ENCODE data around the gene MAP3K20.
"Not testable (repeated sequence)": the region's sequence is repeated elsewhere in the genome, so short reads cannot be mapped to it uniquely, and the experiment has no call there.

Gene MAP3K20

DNA sequence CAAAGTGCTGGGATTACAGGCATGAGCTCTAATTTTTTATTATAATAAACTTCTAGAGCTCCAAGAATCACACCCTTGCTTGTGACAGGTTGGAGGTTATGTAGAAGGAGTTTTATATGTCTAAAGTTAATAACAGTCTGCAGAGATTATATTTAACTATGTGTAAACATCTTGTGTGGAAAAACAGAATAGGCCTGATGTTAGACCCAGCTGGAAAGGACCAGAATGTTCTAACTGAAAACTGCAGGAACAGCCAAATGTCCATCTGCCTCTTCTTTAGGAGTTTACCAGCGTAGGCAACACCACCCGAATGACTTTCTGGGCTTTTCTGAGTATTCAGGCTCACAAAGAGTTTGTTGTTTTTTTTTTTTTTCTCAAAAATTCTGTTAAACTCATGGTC, 211.9 kb downstream of the MAP3K20 start:
- DNase-seq: no peak

DNA sequence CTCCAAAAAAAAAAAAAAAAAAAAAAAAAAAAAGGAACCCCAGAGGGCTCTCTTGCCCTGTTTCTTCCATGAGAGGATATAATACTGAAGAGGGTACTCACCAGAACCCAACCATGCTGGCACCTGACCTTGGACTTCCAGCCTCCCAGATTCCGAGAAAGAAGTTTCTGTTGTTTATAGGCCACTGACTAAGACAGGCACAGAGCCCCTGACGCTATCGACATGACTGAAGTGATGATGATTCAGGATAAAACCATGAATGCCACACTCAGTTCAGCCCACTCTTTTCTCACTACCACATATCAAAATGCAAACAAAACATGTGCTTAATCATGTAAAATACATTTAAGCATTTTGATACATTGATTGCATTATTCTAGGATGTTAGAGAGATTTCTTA, 212.9 kb downstream of the MAP3K20 start:
- no peak for DNase-seq

DNA sequence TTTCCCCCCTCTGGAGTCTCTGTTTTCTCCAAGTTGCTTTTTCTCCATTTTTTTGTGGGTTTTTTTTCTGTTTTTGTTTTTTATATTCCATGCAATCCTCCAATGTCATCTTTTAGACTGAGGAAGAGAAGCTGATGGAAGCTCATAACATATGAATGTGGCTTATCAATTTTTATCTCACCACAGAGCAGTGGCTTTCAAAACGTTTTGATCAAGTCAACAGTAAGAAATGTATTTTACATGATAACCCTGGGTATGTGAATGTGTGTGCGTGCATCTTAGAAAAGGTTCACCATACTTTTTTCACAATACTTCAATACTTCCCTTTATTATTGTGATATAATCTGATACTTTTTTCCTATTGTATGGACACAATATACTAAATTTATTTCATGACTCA, 214.4 kb downstream of the MAP3K20 start:
- DNase-seq: no peak

DNA sequence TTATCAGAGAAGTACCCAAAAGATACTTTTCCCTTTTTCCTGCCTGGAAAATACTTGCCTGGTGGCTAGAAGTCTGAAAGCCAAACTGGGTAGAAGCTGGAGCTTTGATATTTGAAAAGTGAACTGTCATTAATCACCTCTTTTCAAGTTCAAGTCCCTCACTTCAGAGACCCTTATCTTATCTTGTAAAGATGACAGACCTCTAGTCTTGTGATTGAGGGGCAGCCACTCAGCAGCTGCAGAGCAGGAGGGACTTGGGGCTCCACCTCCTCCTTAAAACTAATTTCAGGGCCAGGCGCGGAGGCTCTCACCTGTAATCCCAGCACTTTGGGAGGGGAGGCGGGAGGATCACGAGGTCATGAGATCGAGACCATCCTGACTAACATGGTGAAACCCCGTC, 214.9 kb downstream of the MAP3K20 start:
- no peak for DNase-seq

DNA sequence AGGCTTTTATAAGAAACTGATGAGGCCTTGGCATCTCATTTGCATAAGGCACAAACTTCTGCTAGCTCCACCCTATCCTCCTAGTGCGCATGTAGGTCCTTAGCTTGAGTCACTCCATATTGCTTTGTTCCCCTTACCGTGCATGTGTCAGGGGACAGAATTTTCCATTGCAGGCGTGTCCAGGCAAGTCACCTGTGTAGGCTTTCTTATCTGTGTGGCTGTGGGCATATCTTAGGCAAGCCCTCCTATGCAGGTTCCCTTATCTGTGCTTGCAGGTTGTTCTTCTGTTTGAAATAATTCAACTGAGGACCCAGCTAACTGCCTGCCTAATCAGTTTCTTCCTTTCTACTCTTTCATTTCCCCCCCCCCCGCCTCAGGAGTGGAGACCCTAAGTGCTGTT, 215.8 kb downstream of the MAP3K20 start:
- no peak for DNase-seq

DNA sequence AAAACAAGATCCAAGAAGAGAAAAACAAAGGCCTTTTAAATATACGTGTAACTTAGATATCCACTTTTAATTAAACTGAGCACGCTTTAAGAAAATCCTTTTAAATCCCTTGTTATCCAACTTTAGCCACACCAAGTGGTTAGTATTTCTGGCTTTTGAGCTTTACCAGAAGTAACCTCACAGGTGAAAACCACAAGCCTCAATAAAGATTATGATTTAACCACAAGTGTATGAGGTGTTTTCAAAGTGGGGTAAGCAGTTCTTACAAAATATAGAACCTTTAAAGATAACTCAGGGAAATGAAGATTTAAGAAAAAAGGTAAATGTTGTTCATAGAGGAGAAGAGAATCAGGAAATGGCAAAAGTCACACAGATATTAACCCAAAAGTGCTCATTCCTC, 220.6 kb downstream of the MAP3K20 start:
- no peak for DNase-seq

DNA sequence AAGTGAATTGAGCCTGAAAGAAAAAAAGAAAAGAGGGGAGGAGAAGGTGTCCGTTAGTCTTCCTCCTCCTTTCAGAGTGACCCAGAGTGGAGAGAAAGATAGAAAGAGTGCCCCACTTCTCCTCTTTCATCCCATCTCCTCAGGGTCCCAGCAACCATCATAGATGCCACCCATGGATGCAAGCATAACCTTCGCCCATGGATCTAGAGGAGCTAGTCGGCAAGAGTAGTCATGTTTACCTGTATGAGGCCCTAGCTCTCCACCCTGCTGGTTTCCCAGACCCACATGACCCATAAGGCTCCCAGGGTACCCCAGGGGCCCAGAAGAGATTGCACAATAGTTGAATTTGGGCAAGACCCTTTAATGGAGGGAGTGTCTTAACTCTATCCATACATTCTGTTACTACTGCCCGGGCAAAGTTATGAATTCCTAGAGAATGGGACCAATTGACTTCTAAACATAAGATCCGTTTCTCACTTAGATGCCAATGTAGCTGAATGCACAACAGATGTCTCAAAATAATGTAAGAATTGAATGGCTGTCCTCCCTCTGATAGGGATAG, 223.0 kb downstream of the MAP3K20 start:
- no peak for DNase-seq

DNA sequence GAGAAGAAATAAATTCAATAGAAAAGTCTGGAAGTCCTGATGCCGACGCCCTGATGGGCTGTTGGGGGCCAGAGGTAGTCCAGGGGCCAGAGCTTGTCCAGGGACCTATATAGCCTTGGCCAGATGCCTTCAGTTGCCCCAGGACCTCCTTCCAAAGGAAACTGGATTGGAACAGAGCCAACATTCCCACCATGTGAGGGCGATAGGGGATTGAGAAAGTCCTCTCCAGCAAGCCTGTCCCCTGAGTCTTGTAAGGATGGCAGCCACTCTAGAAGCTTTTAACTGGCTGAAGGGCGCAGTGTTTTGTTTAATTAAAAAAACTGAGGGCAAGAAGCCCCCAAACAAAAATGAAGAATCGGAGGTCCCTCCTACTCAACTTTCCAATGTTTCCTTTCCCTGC, 224.1 kb downstream of the MAP3K20 start:
- no peak for DNase-seq

DNA sequence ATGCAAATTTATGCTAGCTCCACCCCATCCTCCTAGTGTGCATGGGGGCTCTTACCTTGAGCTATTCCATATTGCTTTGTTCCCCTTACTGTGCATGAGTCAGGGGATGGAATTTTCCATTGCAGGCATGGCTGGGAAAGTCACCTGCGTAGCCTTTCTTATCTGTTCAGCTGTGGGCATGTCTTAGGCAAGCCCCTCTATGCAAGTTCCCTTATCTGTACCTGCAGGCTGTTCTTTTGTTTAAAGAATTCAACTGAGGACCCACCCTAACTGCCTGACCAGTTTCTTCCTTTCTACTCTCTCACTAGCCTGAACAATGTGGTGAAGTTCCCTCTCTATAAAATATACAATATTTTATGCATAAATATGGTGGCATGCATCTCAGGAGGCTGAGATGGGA, 224.8 kb downstream of the MAP3K20 start:
- DNase-seq: no peak

DNA sequence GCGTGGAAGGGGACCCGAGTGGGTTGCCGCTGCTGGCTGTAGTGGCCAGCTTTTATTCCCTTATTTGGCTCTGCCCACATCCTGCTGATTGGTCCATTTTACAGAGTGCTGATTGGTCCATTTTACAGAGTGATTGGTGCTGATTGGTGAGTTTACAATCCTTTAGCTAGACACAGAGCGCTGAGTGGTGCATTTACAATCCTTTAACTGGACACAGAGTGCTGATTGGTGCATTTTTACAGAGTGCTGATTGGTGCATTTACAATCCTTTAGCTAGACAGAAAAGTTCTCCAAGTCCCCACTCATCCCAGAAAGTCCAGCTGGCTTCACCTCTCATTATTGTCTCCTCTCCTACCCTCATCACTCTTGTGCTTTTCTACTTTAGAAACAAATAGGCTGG, 225.9 kb downstream of the MAP3K20 start:
- not testable (repeated sequence) for DNase-seq

DNA sequence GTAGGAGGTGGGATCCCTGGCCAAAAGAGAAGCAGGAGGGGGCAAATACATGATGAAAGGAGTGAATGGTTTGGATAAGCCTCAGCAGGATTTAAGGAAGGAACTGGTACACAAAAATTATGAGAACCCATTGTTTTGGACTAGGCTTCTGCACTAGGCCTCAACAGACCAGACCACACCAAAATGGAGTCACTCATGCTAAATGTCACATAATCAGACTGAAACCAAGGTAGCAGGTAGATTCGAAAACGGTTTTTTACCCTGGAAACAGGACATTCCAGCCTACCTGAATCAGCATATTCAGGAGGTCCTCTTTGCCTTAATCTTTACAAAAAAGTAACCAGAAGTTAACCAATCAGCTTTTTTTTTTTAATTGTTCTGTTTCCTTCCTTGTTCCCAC, 229.7 kb downstream of the MAP3K20 start:
- DNase-seq: no peak

DNA sequence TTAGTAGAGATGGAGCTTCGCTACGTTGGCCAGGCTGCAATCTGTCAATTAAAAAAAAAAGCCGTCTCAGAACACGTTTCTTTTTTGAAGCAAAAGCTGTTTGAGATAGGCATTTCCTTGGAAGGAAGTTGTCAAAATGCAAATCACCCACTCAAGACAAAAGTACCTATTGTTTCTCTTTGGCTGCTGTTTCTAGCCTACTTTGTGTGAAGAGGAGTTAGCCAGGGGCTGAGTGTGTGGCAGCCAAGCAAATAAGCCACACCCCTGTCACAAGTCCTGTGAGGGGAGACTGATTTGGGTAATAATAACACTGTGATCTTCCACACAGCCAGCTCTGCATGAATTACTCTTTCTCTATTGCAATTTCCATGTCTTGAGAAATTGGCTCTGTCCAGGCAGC, 231.6 kb downstream of the MAP3K20 start:
- DNase-seq: no peak

DNA sequence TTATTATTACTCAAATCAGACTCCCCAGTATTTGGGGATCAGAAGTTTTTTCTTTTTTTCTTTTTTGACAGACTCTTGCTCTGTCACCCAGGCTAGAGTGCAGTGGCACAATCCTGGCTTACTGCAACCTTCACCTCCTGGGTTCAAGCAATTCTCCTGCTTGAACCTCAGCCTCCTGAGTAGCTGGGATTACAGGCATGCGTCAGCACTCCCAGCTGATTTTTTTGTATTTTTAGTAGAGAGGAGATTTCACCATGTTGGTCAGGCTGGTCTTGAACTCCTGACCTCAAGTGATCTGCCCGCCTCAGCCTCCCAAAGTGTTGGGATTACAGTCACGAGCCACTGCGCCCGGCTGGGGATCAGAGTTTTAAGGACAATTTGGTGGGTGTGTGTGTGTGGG, 233.7 kb downstream of the MAP3K20 start:
- not testable (repeated sequence) for DNase-seq

DNA sequence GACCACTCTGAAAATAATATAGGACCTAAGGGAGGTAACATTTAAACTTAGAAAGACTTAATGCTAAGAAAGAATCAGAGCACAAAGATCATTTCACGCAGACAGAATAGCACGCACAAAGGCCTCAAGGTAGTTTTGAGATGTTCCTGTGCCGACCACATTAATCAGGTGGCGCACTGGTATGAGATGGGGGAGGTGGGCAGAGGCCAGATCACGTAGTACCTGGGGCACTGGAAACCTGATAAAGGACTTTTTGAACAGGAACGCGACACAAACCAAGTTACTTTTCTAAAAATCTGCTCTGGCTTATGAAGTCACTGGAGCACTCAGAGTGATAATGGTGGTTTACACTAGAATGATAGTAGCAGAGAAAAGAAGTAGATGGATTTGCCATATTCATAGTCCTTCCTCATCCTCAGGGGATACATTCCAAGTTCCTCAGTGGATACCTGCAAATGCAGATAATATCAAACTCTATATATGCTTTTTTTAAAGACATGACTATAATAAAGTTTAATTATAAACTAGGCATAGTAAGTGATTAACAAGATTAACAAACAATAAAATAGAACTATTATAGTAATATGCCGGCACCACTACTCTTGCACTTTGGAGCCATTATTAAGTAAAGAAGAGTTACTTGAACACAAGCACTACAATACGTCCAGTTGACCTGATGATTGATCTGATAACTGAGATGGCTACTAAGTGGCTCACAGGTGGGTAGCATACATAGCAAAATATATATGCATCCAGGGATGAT, 236.4 kb downstream of the MAP3K20 start:
- no peak for DNase-seq

Measured in CD4-positive, alpha-beta T cell treated with Interferon alpha-2 for 1 hour (primary cell).